ENCODE measurements around the gene KANK2. TPM values are rescaled to one million over a fixed set of nuclear protein-coding genes. Genes with fewer than 3 reads are reported as not detected.

Gene KANK2
- polyA plus RNA-seq, 1 donor: 75.5 TPM

DNA sequence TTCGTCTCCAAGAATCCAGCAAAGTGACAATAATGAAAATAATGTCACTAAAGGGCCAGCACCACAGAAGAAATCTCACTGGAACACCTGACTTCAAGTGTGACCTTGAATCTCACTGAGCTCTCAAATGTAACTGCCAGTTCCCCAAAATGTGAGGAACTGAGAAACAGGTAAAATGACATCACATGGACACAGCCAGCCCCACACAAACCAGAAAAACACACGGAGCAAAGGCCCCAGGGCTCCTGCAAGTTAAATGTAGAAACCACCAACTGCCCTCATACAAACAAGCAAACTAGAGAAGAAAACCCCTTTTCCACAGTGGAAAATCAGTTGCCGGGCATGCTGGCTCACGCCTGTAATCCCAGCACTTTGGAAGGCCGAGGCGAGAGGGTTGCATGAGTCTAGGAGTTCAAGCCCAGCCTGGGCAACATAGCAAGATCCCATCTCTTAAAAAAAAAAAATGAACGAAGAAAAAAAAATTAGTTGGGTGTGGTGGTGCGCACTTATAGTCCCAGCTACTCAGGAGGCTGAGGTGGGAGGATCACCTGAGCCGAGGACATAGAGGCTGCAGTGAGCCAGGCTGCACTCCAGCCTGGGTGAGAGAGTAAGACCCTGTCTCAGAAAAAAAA is 8.7 kb upstream of the KANK2 start:
- Histone ChIP-seq H3K36me3 (ENCODE audit: control insufficient read depth, insufficient read depth, low read length) (peaks cover 42% of the 10 kb centered on the region), H3K27ac (ENCODE audit: low read length) (no peak overlapping the region), H3K4me3 (ENCODE audit: low read length) (no peak overlapping the region), H3K27me3 (ENCODE audit: control insufficient read depth, insufficient read depth, low read length) (no peaks in the 10 kb centered on the region), H3K9me3 (ENCODE audit: control insufficient read depth, low read depth, low read length) (no peaks in the 10 kb centered on the region), H3K4me1 (ENCODE audit: control insufficient read depth, insufficient read depth, low read length) (peaks cover 5% of the 10 kb centered on the region)
- no peak for DNase-seq
- 91% methylated on average over 6 of the region's 9 CpGs for WGBS (ENCODE audit: insufficient coverage, low lambda C conversion rate)

GRCh38 chr19:11204943-11205349 is 7.6 kb upstream of the KANK2 start:
- Histone ChIP-seq H3K36me3 (ENCODE audit: control insufficient read depth, insufficient read depth, low read length) (peaks cover 42% of the 10 kb centered on the region), H3K9me3 (ENCODE audit: control insufficient read depth, low read depth, low read length) (no peaks in the 10 kb centered on the region), H3K4me3 (ENCODE audit: low read length) (no peak overlapping the region), H3K4me1 (ENCODE audit: control insufficient read depth, insufficient read depth, low read length) (peaks cover 5% of the 10 kb centered on the region), H3K27ac (ENCODE audit: low read length) (no peak overlapping the region), H3K27me3 (ENCODE audit: control insufficient read depth, insufficient read depth, low read length) (no peaks in the 10 kb centered on the region)
- no peak for DNase-seq
- 88% methylated on average over 3 of the region's 5 CpGs for WGBS (ENCODE audit: insufficient coverage, low lambda C conversion rate)

DNA sequence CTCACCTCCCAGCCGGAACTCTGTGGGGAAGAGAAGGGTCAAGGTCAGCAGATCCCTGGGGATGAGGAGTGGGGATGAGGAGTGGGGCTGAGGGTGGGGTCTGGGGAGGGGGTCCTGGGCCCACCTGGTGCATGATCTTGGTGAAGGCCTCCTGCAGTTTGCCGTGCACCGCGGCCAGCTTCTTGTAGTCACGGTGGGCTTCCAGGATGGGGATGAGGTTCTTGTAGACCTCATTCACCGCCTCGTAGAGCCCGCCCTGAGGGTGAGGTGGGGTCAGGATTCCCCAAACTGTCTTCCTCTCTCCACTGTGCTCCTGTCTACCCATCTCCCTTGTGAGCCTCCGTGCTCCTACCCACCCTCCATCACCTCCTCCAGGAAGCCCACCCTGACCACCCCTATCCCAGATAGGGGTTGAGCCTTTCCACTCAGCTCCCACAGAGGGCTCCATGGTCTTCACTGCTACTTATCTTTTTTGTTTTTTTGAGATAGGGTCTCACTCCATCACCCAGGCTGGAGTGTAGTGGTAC is 6.8 kb upstream of the KANK2 start:
- no peak overlapping the region for H3K4me3 ChIP-seq (ENCODE audit: low read length)
- DNase-seq: no peak
- H3K9me3 ChIP-seq (ENCODE audit: control insufficient read depth, low read depth, low read length): no peaks in the 10 kb centered on the region
- H3K27ac ChIP-seq (ENCODE audit: low read length): peak overlapping the region; percentile 38
- H3K36me3 ChIP-seq (ENCODE audit: control insufficient read depth, insufficient read depth, low read length): peaks cover 43% of the 10 kb centered on the region
- no CpG with 5 or more reads among the region's 9 CpGs for WGBS (ENCODE audit: insufficient coverage, low lambda C conversion rate)
- no peaks in the 10 kb centered on the region for H3K27me3 ChIP-seq (ENCODE audit: control insufficient read depth, insufficient read depth, low read length)
- peaks cover 5% of the 10 kb centered on the region for H3K4me1 ChIP-seq (ENCODE audit: control insufficient read depth, insufficient read depth, low read length)

DNA sequence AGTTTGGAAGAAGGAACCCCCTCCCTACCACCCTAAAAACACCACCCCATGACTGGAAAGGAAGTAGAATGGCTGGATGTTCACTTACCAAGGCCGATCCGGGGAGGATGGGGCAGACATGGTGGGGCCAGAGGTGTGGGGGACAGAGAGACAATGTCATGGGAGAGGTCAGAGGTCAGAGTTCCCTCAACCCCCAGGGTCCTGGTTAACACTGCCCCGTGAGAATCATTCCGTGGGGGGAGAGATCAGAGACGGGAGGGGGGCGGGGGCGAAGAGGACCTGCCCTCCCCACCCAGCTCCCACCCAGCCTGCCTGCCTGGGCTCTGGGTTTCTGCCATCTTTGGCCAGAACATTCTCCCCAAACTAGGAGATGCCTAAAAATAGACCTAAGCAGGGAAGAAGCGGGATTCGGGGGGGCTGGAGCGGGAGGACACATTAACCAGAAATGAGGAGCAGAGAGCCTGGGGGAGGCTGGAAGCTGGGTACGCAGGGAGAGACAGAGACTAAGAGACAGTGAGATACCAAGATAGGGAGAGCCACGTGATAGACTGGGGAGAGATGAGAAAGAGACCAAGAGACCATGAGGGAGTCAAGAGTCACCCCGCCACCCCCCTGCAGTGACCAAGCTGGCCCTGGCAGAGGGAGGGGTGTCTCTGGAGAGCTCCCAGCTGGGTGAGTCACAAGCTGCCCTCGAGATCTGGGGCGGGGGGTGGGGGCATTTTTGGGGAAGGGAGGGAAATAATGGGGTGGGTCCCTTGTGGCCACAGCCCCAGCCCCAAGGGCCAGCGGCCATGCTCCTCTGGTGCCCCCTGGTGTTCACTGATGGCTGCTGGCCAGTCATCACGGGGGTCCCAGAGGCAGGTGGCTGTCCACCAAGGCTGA is 6.1 kb upstream of the KANK2 start:
- no peak overlapping the region for H3K4me3 ChIP-seq (ENCODE audit: low read length)
- H3K27ac ChIP-seq (ENCODE audit: low read length): peak overlapping the region; percentile 59
- H3K27me3 ChIP-seq (ENCODE audit: control insufficient read depth, insufficient read depth, low read length): no peaks in the 10 kb centered on the region
- peaks cover 5% of the 10 kb centered on the region for H3K4me1 ChIP-seq (ENCODE audit: control insufficient read depth, insufficient read depth, low read length)
- peaks cover 40% of the 10 kb centered on the region for H3K36me3 ChIP-seq (ENCODE audit: control insufficient read depth, insufficient read depth, low read length)
- WGBS (ENCODE audit: insufficient coverage, low lambda C conversion rate): 30% methylated on average over 2 of the region's 17 CpGs
- peak; percentile 47 to 58 for DNase-seq
- no peaks in the 10 kb centered on the region for H3K9me3 ChIP-seq (ENCODE audit: control insufficient read depth, low read depth, low read length)

- no CpG with 5 or more reads among the region's 20 CpGs for WGBS (ENCODE audit: insufficient coverage, low lambda C conversion rate)
- no peak for DNase-seq
- Histone ChIP-seq H3K36me3 (ENCODE audit: control insufficient read depth, insufficient read depth, low read length) (peaks cover 36% of the 10 kb centered on the region), H3K27me3 (ENCODE audit: control insufficient read depth, insufficient read depth, low read length) (no peaks in the 10 kb centered on the region), H3K4me3 (ENCODE audit: low read length) (no peak overlapping the region), H3K27ac (ENCODE audit: low read length) (peak overlapping the region; percentile 59), H3K9me3 (ENCODE audit: control insufficient read depth, low read depth, low read length) (no peaks in the 10 kb centered on the region), H3K4me1 (ENCODE audit: control insufficient read depth, insufficient read depth, low read length) (peaks cover 9% of the 10 kb centered on the region)
Measured at GRCh38 chr19:11202488-11203193, 5.3 kb upstream of the KANK2 start.

DNA sequence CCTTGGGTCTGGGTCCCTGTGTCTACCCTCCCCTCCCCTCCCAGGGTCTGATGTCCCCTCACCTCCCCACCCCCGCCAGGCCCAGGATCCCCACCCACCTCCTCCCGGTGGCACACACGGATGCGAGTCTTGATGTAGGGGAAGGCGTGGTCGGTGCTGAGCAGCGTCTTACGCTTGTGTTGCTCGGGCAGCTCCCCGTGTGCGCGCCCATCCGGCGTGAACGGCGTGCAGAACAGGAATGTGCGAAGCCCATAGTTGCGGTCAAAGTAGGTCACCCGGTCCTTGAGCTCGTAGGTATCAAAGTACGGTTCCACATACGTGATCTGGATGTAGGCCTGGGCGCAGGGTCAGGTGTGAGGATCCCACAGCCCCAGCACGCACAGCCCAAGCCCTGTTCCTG is 4.4 kb upstream of the KANK2 start:
- WGBS (ENCODE audit: insufficient coverage, low lambda C conversion rate): no CpG with 5 or more reads among the region's 24 CpGs
- Histone ChIP-seq H3K36me3 (ENCODE audit: control insufficient read depth, insufficient read depth, low read length) (peaks cover 30% of the 10 kb centered on the region), H3K9me3 (ENCODE audit: control insufficient read depth, low read depth, low read length) (no peaks in the 10 kb centered on the region), H3K4me1 (ENCODE audit: control insufficient read depth, insufficient read depth, low read length) (peaks cover 9% of the 10 kb centered on the region), H3K27ac (ENCODE audit: low read length) (no peak overlapping the region), H3K4me3 (ENCODE audit: low read length) (no peak overlapping the region), H3K27me3 (ENCODE audit: control insufficient read depth, insufficient read depth, low read length) (no peaks in the 10 kb centered on the region)
- DNase-seq: no peak

GRCh38 chr19:11200931-11201330 is 3.6 kb upstream of the KANK2 start:
- Histone ChIP-seq H3K9me3 (ENCODE audit: control insufficient read depth, low read depth, low read length) (no peaks in the 10 kb centered on the region), H3K27ac (ENCODE audit: low read length) (no peak overlapping the region), H3K36me3 (ENCODE audit: control insufficient read depth, insufficient read depth, low read length) (peaks cover 28% of the 10 kb centered on the region), H3K4me3 (ENCODE audit: low read length) (no peak overlapping the region), H3K27me3 (ENCODE audit: control insufficient read depth, insufficient read depth, low read length) (no peaks in the 10 kb centered on the region), H3K4me1 (ENCODE audit: control insufficient read depth, insufficient read depth, low read length) (peaks cover 14% of the 10 kb centered on the region)
- no peak for DNase-seq
- no CpG with 5 or more reads among the region's 9 CpGs for whole genome bisulfite sequencing (ENCODE audit: insufficient coverage, low lambda C conversion rate)

GRCh38 chr19:11200015-11200574 is 2.8 kb upstream of the KANK2 start:
- Histone ChIP-seq H3K27ac (ENCODE audit: low read length) (no peak overlapping the region), H3K4me3 (ENCODE audit: low read length) (no peak overlapping the region), H3K36me3 (ENCODE audit: control insufficient read depth, insufficient read depth, low read length) (peaks cover 30% of the 10 kb centered on the region), H3K4me1 (ENCODE audit: control insufficient read depth, insufficient read depth, low read length) (peaks cover 14% of the 10 kb centered on the region), H3K27me3 (ENCODE audit: control insufficient read depth, insufficient read depth, low read length) (no peaks in the 10 kb centered on the region), H3K9me3 (ENCODE audit: control insufficient read depth, low read depth, low read length) (no peaks in the 10 kb centered on the region)
- WGBS (ENCODE audit: insufficient coverage, low lambda C conversion rate): no CpG with 5 or more reads among the region's 15 CpGs
- DNase-seq: no peak

GRCh38 chr19:11199517-11199916 is 2.2 kb upstream of the KANK2 start:
- no CpG with 5 or more reads among the region's 5 CpGs for WGBS (ENCODE audit: insufficient coverage, low lambda C conversion rate)
- Histone ChIP-seq H3K4me1 (ENCODE audit: control insufficient read depth, insufficient read depth, low read length) (peaks cover 14% of the 10 kb centered on the region), H3K27me3 (ENCODE audit: control insufficient read depth, insufficient read depth, low read length) (no peaks in the 10 kb centered on the region), H3K36me3 (ENCODE audit: control insufficient read depth, insufficient read depth, low read length) (peaks cover 30% of the 10 kb centered on the region), H3K9me3 (ENCODE audit: control insufficient read depth, low read depth, low read length) (no peaks in the 10 kb centered on the region), H3K27ac (ENCODE audit: low read length) (no peak overlapping the region), H3K4me3 (ENCODE audit: low read length) (no peak overlapping the region)
- DNase-seq: no peak
